ENCODE data around the gene CHST2.

The CHST2 gene

GRCh38 chr3:143099210-143099609 is 20.4 kb upstream of the CHST2 start:
- DNase-seq = no peak

- no peak for DNase-seq
Observed at GRCh38 chr3:143099690-143100089, 19.9 kb upstream of the CHST2 start.

GRCh38 chr3:143100451-143100850 is 19.1 kb upstream of the CHST2 start:
- DNase-seq = no peak

GRCh38 chr3:143101792-143102381 is 17.7 kb upstream of the CHST2 start:
- DNase-seq = no peak

- DNase-seq = no peak
Observed at GRCh38 chr3:143103652-143104051, 15.9 kb upstream of the CHST2 start.

GRCh38 chr3:143105170-143105569 is 14.4 kb upstream of the CHST2 start:
- DNase-seq = no peak

GRCh38 chr3:143109861-143110260 is 9.7 kb upstream of the CHST2 start:
- DNase-seq = no peak

GRCh38 chr3:143110371-143110770 is 9.2 kb upstream of the CHST2 start:
- no peak for DNase-seq

GRCh38 chr3:143118630-143119008 is 952 bp upstream of the CHST2 start:
- DNase-seq = no peak

GRCh38 chr3:143119974-143120715 is 574 bp downstream of the CHST2 start:
- peak in 1 of 2 experiments; percentile 5 for DNase-seq

GRCh38 chr3:143120716-143121240 is 1.2 kb downstream of the CHST2 start:
- DNase-seq = peak; percentile 18 to 21

- DNase-seq = peak; percentile 51 to 57
Observed at GRCh38 chr3:143121241-143122088, 1.9 kb downstream of the CHST2 start.

- no peak for DNase-seq
Observed at GRCh38 chr3:143122089-143122430, 2.5 kb downstream of the CHST2 start.

GRCh38 chr3:143122608-143123352 is 3.2 kb downstream of the CHST2 start:
- DNase-seq = no peak

- no peak for DNase-seq
Observed at GRCh38 chr3:143123353-143123984, 3.9 kb downstream of the CHST2 start.

- no peak for DNase-seq
Observed at GRCh38 chr3:143124601-143125520, 5.3 kb downstream of the CHST2 start.

GRCh38 chr3:143127801-143128200 is 8.2 kb downstream of the CHST2 start:
- DNase-seq = no peak

GRCh38 chr3:143128227-143128955 is 8.8 kb downstream of the CHST2 start:
- DNase-seq = no peak

GRCh38 chr3:143132246-143132980 is 12.8 kb downstream of the CHST2 start:
- DNase-seq = no peak

GRCh38 chr3:143134471-143134870 is 14.9 kb downstream of the CHST2 start:
- DNase-seq = no peak
